HEK293 (cell line): ENCODE results near the gene POLA2.

Experiments
- BCL11A ChIP-seq: fragments of 450-650 bp; formaldehyde crosslinking; IDR thresholded peaks from 2 replicates; pipeline ENCODE4 v1.5.1; 2016; ENCODE audit warnings: low read depth, missing biosample characterization, missing genetic modification characterization
- PRDM1 ChIP-seq: fragments of 450-650 bp; formaldehyde crosslinking; IDR thresholded peaks from 2 replicates; pipeline ENCODE4; 2016; ENCODE audit warnings: missing biosample characterization, missing genetic modification characterization
- PRDM4 ChIP-seq: fragments of 450-650 bp; formaldehyde crosslinking; IDR thresholded peaks from 2 replicates; pipeline ENCODE4 v1.5.1; 2017; ENCODE audit warnings: missing biosample characterization, missing genetic modification characterization
- REPIN1 ChIP-seq: fragments of 450-650 bp; formaldehyde crosslinking; IDR thresholded peaks from 2 replicates; pipeline ENCODE4 v1.5.1; 2017; ENCODE audit warnings: missing biosample characterization, missing genetic modification characterization, low read depth
- SP2 ChIP-seq: fragments of 450-650 bp; formaldehyde crosslinking; IDR thresholded peaks from 2 replicates; pipeline ENCODE4 v1.5.1; 2016; ENCODE audit warnings: missing biosample characterization, missing genetic modification characterization
- TCF7L2 ChIP-seq: IDR thresholded peaks from 2 replicates; pipeline ENCODE4 v1.6.1; 2011; ENCODE audit warnings: low read depth, mild to moderate bottlenecking, inconsistent platforms, low read length, moderate library complexity, borderline replicate concordance
- ZBTB11 ChIP-seq: fragments of 450-650 bp; formaldehyde crosslinking; conservative IDR thresholded peaks from 2 replicates; pipeline ENCODE4 v1.5.1; 2016; ENCODE audit warnings: low read depth, missing biosample characterization, missing genetic modification characterization
- ZBTB17 ChIP-seq: fragments of 450-650 bp; formaldehyde crosslinking; IDR thresholded peaks from 2 replicates; pipeline ENCODE4 v1.5.1; 2016; ENCODE audit warnings: missing biosample characterization, missing genetic modification characterization
- ZBTB26 ChIP-seq: fragments of 450-650 bp; formaldehyde crosslinking; optimal IDR thresholded peaks from 2 replicates; pipeline ENCODE3; 2016; ENCODE audit warnings: missing biosample characterization, mild to moderate bottlenecking, missing genetic modification characterization
- ZBTB44 ChIP-seq: fragments of 450-650 bp; IDR thresholded peaks from 2 replicates; pipeline ENCODE4 v1.5.1; 2018; ENCODE audit warnings: missing biosample characterization, mild to moderate bottlenecking, missing genetic modification characterization
- ZBTB48 ChIP-seq: fragments of 450-650 bp; formaldehyde crosslinking; IDR thresholded peaks from 2 replicates; pipeline ENCODE4 v1.5.1; 2016; ENCODE audit warnings: missing biosample characterization, missing genetic modification characterization
- ZBTB6 ChIP-seq: fragments of 450-650 bp; formaldehyde crosslinking; IDR thresholded peaks from 2 replicates; pipeline ENCODE4 v1.5.1; 2017; ENCODE audit warnings: missing biosample characterization, missing genetic modification characterization
- ZBTB7A ChIP-seq: fragments of 450-650 bp; formaldehyde crosslinking; IDR thresholded peaks from 2 replicates; pipeline ENCODE4 v1.5.1; 2016; ENCODE audit warnings: low read depth, missing biosample characterization, missing genetic modification characterization
- ZEB2 ChIP-seq: fragments of 450-650 bp; formaldehyde crosslinking; IDR thresholded peaks from 2 replicates; pipeline ENCODE4 v1.5.1; 2016; ENCODE audit warnings: missing biosample characterization, missing genetic modification characterization
- ZNF112 ChIP-seq: fragments of 450-650 bp; formaldehyde crosslinking; IDR thresholded peaks from 2 replicates; pipeline ENCODE4 v1.5.0; 2017; ENCODE audit warnings: missing biosample characterization, missing genetic modification characterization
- ZNF140 ChIP-seq: fragments of 450-650 bp; formaldehyde crosslinking; IDR thresholded peaks from 2 replicates; pipeline ENCODE4 v1.5.1; 2016; ENCODE audit warnings: missing biosample characterization, missing genetic modification characterization
- ZNF2 ChIP-seq: fragments of 450-650 bp; formaldehyde crosslinking; IDR thresholded peaks from 2 replicates; pipeline ENCODE4 v1.5.1; 2016; ENCODE audit warnings: missing biosample characterization, missing genetic modification characterization
- ZNF223 ChIP-seq: fragments of 450-650 bp; formaldehyde crosslinking; IDR thresholded peaks from 2 replicates; pipeline ENCODE4 v1.5.1; 2016; ENCODE audit warnings: missing biosample characterization, missing genetic modification characterization
- ZNF302 ChIP-seq: fragments of 450-650 bp; formaldehyde crosslinking; IDR thresholded peaks from 2 replicates; pipeline ENCODE4 v1.5.1; 2016; ENCODE audit warnings: missing biosample characterization, missing genetic modification characterization, low read depth
- ZNF311 ChIP-seq: fragments of 450-650 bp; formaldehyde crosslinking; IDR thresholded peaks from 2 replicates; pipeline ENCODE4 v1.5.1; 2017; ENCODE audit warnings: missing biosample characterization, missing genetic modification characterization, borderline replicate concordance
- ZNF350 ChIP-seq: fragments of 450-650 bp; formaldehyde crosslinking; IDR thresholded peaks from 2 replicates; pipeline ENCODE4 v1.5.0; 2017; ENCODE audit warnings: missing biosample characterization, mild to moderate bottlenecking, missing genetic modification characterization
- ZNF404 ChIP-seq: fragments of 450-650 bp; formaldehyde crosslinking; IDR thresholded peaks from 2 replicates; pipeline ENCODE4 v1.5.1; 2017; ENCODE audit warnings: missing biosample characterization, missing genetic modification characterization
- ZNF416 ChIP-seq: fragments of 450-650 bp; formaldehyde crosslinking; IDR thresholded peaks from 2 replicates; pipeline ENCODE4 v1.5.1; 2016; ENCODE audit warnings: missing biosample characterization, missing genetic modification characterization
- ZNF423 ChIP-seq: fragments of 450-650 bp; formaldehyde crosslinking; IDR thresholded peaks from 2 replicates; pipeline ENCODE4 v1.5.1; 2016; ENCODE audit warnings: missing biosample characterization, missing genetic modification characterization
- ZNF473 ChIP-seq: fragments of 450-650 bp; formaldehyde crosslinking; IDR thresholded peaks from 2 replicates; pipeline ENCODE4 v1.5.1; 2017; ENCODE audit warnings: missing biosample characterization, missing genetic modification characterization
- ZNF521 ChIP-seq: fragments of 450-650 bp; formaldehyde crosslinking; IDR thresholded peaks from 2 replicates; pipeline ENCODE4 v1.5.1; 2017; ENCODE audit warnings: missing biosample characterization, mild to moderate bottlenecking, missing genetic modification characterization
- ZNF600 ChIP-seq: fragments of 450-650 bp; formaldehyde crosslinking; IDR thresholded peaks from 2 replicates; pipeline ENCODE4 v1.5.1; 2016; ENCODE audit warnings: missing biosample characterization, missing genetic modification characterization
- ZNF629 ChIP-seq: fragments of 450-650 bp; formaldehyde crosslinking; IDR thresholded peaks from 2 replicates; pipeline ENCODE4 v1.5.1; 2017; ENCODE audit warnings: missing biosample characterization, missing genetic modification characterization
- ZNF785 ChIP-seq: fragments of 450-650 bp; formaldehyde crosslinking; IDR thresholded peaks from 2 replicates; pipeline ENCODE4 v1.5.1; 2016; ENCODE audit warnings: missing biosample characterization, missing genetic modification characterization
- ZNF843 ChIP-seq: fragments of 450-650 bp; formaldehyde crosslinking; IDR thresholded peaks from 2 replicates; pipeline ENCODE4 v1.5.1; 2016; ENCODE audit warnings: missing biosample characterization, missing genetic modification characterization
- ZSCAN16 ChIP-seq: fragments of 450-650 bp; formaldehyde crosslinking; IDR thresholded peaks from 2 replicates; pipeline ENCODE4 v1.5.1; 2016; ENCODE audit warnings: missing biosample characterization, missing genetic modification characterization

POLA2 gene

GRCh38 chr11:65315204-65315865 lies 53.6 kb downstream of the POLA2 start (continued):
- TF ChIP-seq ZBTB11 (tag by site-specific recombination), result peak; percentile 51
- TF ChIP-seq ZNF600 (tag by site-specific recombination), result peak; percentile 28; the same call in 1 of the 2 replicates
- peak; percentile 17; the same call in 1 of the 2 replicates for TF ChIP-seq BCL11A (tag by site-specific recombination)
- TF ChIP-seq PRDM1 (tag by site-specific recombination), result no peak
- no peak for TF ChIP-seq ZNF223 (tag by site-specific recombination)
- TF ChIP-seq ZSCAN16 (tag by site-specific recombination), result no peak
- TF ChIP-seq SP2 (tag by site-specific recombination), result no peak
- no peak for TF ChIP-seq ZNF112 (tag by site-specific recombination)
- TF ChIP-seq PRDM4 (tag by site-specific recombination), result no peak
- TF ChIP-seq ZNF2 (tag by site-specific recombination), result no peak
- peak; percentile 68 for TF ChIP-seq ZBTB26 (tag by site-specific recombination)
- TF ChIP-seq ZBTB17, result no peak; the same call in 1 of the 2 replicates
- no peak for TF ChIP-seq ZNF302
- peak; percentile 85 for TF ChIP-seq ZBTB7A (tag by site-specific recombination)
- no peak for TF ChIP-seq ZBTB44 (tag by site-specific recombination)
- TF ChIP-seq ZNF404 (tag by site-specific recombination), result no peak
- TF ChIP-seq ZBTB48 (tag by site-specific recombination), result no peak
- peak; percentile 89 for TF ChIP-seq ZNF423 (tag by site-specific recombination)
- 0 out of 2 replicates have a peak, but pooled peaks have one; percentile 27 for TF ChIP-seq ZNF629
- no peak for TF ChIP-seq ZNF473 (tag by site-specific recombination)
- no peak for TF ChIP-seq ZNF521 (tag by site-specific recombination)
- no peak for TF ChIP-seq REPIN1 (tag by site-specific recombination)
- TF ChIP-seq ZNF416 (tag by site-specific recombination), result no peak
- no peak for TF ChIP-seq ZNF311 (tag by site-specific recombination)
- no peak for TF ChIP-seq ZNF350 (tag by site-specific recombination)
- TF ChIP-seq ZNF843, result 0 out of 2 replicates have a peak, but pooled peaks have one; percentile 16
- peak; percentile 93 for TF ChIP-seq ZBTB6
- no peak for TF ChIP-seq ZNF140
- no peak for TF ChIP-seq ZNF785 (tag by site-specific recombination)
- peak; percentile 91 for TF ChIP-seq ZEB2 (tag by site-specific recombination)
- no peak for TF ChIP-seq TCF7L2
